ENCODE measurements around the gene ADAMTS2. TPM values are rescaled to one million over a fixed set of nuclear protein-coding genes. Genes with fewer than 3 reads are reported as not detected.

ADAMTS2 gene
- total RNA-seq, 1 experiment from 2014 or later = 3.9 TPM

- H4K20me1 ChIP-seq (ENCODE audit: insufficient read depth) = no peaks in the 10 kb centered on the region
- no peaks in the 10 kb centered on the region for H3K27me3 ChIP-seq (ENCODE audit: insufficient read depth, low read length)
- no peak overlapping the region for H3K9ac ChIP-seq (ENCODE audit: low read length)
- CTCF ChIA-PET = no interaction called here
- ATAC-seq = no peak
- no peaks in the 10 kb centered on the region for H3K79me2 ChIP-seq (ENCODE audit: insufficient read depth, low read length)
- RAD21 ChIA-PET (ENCODE audit: low non-redundant PET in 1 of 2, low total read pairs in 2 of 2, uncharacterized antibody in 2 of 2, unreplicated experiment in 2 of 2) = no interaction called here
- H3K36me3 ChIP-seq (ENCODE audit: control insufficient read depth in 1 of 2, insufficient read depth in 2 of 2, low read length in 2 of 2) = no peaks in the 10 kb centered on the region
- H3K4me3 ChIP-seq (replicated peaks in 1 of 2; ENCODE audit: low read depth in 1 of 2, low read length in 2 of 2) = no peak overlapping the region
- H3K4me1 ChIP-seq (ENCODE audit: control insufficient read depth in 1 of 2, insufficient read depth in 2 of 2, low read length in 2 of 2) = no peaks in the 10 kb centered on the region
- H3K27ac ChIP-seq (ENCODE audit: low read depth, low read length) = no peak overlapping the region
- POLR2A ChIA-PET = no interaction called here
- TF ChIP-seq JUND (IDR thresholded peaks at IDR 0.05) (no peak), REST (IDR thresholded peaks at IDR 0.05; ENCODE audit: low read depth) (no peak), FOSL1 (IDR thresholded peaks at IDR 0.05; ENCODE audit: low read depth) (no peak), CTCF (IDR thresholded peaks at IDR 0.05 in 2 of 3, conservative IDR thresholded peaks at IDR 0.05 in 1 of 3; ENCODE audit: borderline replicate concordance in 1 of 3, insufficient read depth in 1 of 3, low read depth in 2 of 3, low read length in 2 of 3) (no peak), EZH2 (IDR thresholded peaks at IDR 0.05) (no peak), ZFX (IDR thresholded peaks at IDR 0.05) (no peak)
- no TSS peak for BruUV-seq (replicated peaks)
- DNase-seq (ENCODE audit: low read depth, low spot score) = no peak
- H3K9me3 ChIP-seq (ENCODE audit: control insufficient read depth in 1 of 2, insufficient read depth in 1 of 2, low read depth in 1 of 2, low read length in 2 of 2) = no peaks in the 10 kb centered on the region
- H3K4me2 ChIP-seq (ENCODE audit: low read length) = no peak overlapping the region
- no peaks in the 10 kb centered on the region for H3K9me2 ChIP-seq (ENCODE audit: insufficient read depth)
- intact Hi-C loops (cut with micrococcal nuclease) = no loop called here
- H2AFZ ChIP-seq (ENCODE audit: low read depth, low read length, poor library complexity, severe bottlenecking) = no peak overlapping the region
Observed at GRCh38 chr5:179218943-179219330, 126.3 kb downstream of the ADAMTS2 start.

Data from HCT116 (cell line).